Fibroblast of the aortic adventitia (primary cell): ENCODE measurements around the gene ANKS4B. TPM values are rescaled to one million over a fixed set of nuclear protein-coding genes. Genes with fewer than 3 reads are reported as not detected.

Experiments
- DNase-seq: peaks from one replicate; pipeline ENCODE4 v3.0.0-alpha.2; 2010; ENCODE audit warnings: low read depth
- H3K4me3 ChIP-seq: 2 replicates; pipeline ENCODE4 v1.5.1; 2011; ENCODE audit warnings: low read depth, mild to moderate bottlenecking, control low read depth, low read length, moderate library complexity
- CTCF ChIP-seq: IDR thresholded peaks from 2 replicates; pipeline ENCODE4 v1.5.1; 2011; ENCODE audit warnings: mild to moderate bottlenecking, low read length, control low read depth, inconsistent platforms; ENCODE audit not compliant: insufficient read depth
- total RNA-seq: library from RNA; depleted of rRNA; stranded (reverse); fragments of >200 nt; gene quantifications from 2 replicates; pipeline ENCODE4 v1.2.3, GENCODE V29; 2012; ENCODE audit warnings: low replicate concordance

Gene ANKS4B
- total RNA-seq, 1 donor: not detected

GRCh38 chr16:21260870-21261791, 27.6 kb downstream of the ANKS4B start:
- H3K4me3 ChIP-seq: no peak overlapping the region
- TF ChIP-seq CTCF: no peak
- DNase-seq: peak; percentile 97

GRCh38 chr16:21262779-21263639, 29.5 kb downstream of the ANKS4B start:
- H3K4me3 ChIP-seq: no peak overlapping the region
- DNase-seq: no peak
- no peak for TF ChIP-seq CTCF

GRCh38 chr16:21263640-21264570, 30.4 kb downstream of the ANKS4B start:
- DNase-seq: peak; percentile 58
- no peak for TF ChIP-seq CTCF
- H3K4me3 ChIP-seq: no peak overlapping the region

GRCh38 chr16:21264571-21265036, 31.1 kb downstream of the ANKS4B start:
- no peak overlapping the region for H3K4me3 ChIP-seq
- TF ChIP-seq CTCF: no peak

GRCh38 chr16:21265104-21265837, 31.8 kb downstream of the ANKS4B start:
- no peak for TF ChIP-seq CTCF
- no peak for DNase-seq
- no peak overlapping the region for H3K4me3 ChIP-seq

More at GRCh38 chr16:21264571-21265036, 31.1 kb downstream of the ANKS4B start:
- peak; percentile 59 for DNase-seq
